ENCODE data around the gene PACS1. TPM values are rescaled to one million over a fixed set of nuclear protein-coding genes. Genes with fewer than 3 reads are reported as not detected.
A peak's percentile ranks its signal among the peaks of the same experiment; 100 is the strongest.

Gene PACS1
- total and polyA plus RNA-seq, 4 experiments from 2014 or later = 13.7 to 262 (median 177) TPM

DNA sequence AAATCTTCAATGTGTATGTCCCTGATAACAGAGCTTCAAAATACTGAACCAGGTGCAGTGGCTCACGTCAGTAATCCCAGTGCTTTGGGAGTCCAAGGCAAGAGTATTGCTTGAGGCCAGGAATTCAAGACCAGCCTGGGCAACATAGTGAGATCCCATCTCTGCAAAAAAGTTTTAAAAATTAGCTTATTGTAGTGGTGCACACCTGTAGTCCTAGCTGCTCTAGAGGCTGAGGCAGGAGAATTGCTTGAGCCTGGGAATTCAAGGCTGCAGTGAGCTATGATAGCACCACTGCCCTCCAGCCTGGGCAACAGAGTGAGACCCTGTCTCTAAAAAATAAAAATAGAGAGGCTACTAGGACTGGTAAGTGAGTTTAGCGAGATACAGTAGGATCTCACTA lies 84.0 kb downstream of the PACS1 start:
- Histone ChIP-seq H3K36me3 (ENCODE audit: insufficient read depth, low read length) (no peaks in the 10 kb centered on the region), H3K4me1 (ENCODE audit: insufficient read depth, low read length) (peaks cover 12% of the 10 kb centered on the region), H3K9me3 (ENCODE audit: control insufficient read depth in 1 of 2, low read length in 2 of 2) (no peaks in the 10 kb centered on the region), H3K4me3 (ENCODE audit: low read length in 2 of 2) (no peak overlapping the region), H3K27ac (ENCODE audit: low read depth, low read length) (no peak overlapping the region), H3K27me3 (ENCODE audit: insufficient read depth, low read length) (no peaks in the 10 kb centered on the region)
- no peaks in the 10 kb centered on the region for H3K27me3 Mint-ChIP-seq
- ChIA-PET POLR2A (ENCODE audit: partially characterized antibody) (no interaction called here), CTCF (ENCODE audit: partially characterized antibody) (interaction anchor here (1.0 to 1.2 kb wide), 2 partner anchors 9 to 34 kb away, joined by 3 read pairs; no protein-coding TSS in a partner anchor)
- DNase-seq = no peak
- H3K9me3 Mint-ChIP-seq = peaks cover 0 to 2% (median 0%) of the 10 kb centered on the region in 8 donors
- intact Hi-C loops (cut with micrococcal nuclease) = no loop called here
- no peak overlapping the region for H3K27ac Mint-ChIP-seq
- H3K36me3 Mint-ChIP-seq = peaks cover 5 to 14% of the 10 kb centered on the region in 2 donors
- H3K4me3 Mint-ChIP-seq = no peak overlapping the region
- H3K4me1 Mint-ChIP-seq = peaks cover 34 to 63% (median 47%) of the 10 kb centered on the region in 4 donors

DNA sequence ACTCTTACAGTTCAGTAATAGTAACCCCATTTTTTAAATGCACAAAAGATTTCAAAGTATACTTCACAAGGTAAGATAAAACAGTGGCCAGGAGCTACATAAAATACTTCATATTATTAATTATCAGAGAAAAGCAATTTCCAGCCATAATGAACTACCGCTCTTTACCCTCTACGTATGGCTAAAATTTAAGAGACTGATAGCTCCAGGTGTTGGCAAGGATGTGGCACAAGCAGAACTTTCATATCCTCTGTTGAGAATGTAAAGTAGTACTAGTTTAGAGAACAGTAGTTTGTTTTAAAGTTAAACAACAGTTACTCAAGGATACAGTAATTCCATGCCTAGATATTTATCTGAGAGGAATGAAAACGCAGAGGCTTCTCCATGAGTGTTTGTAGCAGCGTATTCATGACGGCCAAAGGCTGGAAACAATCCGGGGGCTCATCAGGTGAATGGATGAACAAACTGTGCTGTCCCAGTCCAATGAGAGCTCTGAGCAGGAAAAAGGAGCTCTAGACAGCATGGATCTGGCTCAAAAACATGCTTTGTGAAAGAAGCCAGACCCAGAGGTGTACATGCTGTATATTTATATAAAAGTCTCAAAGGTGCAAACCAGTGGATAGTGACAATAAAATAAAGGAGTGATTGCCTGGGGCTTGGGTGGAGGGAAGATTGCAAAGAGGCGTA lies 85.5 kb downstream of the PACS1 start:
- no peaks in the 10 kb centered on the region for H3K27me3 Mint-ChIP-seq
- peaks cover 5 to 14% of the 10 kb centered on the region in 2 donors for H3K36me3 Mint-ChIP-seq
- H3K4me1 Mint-ChIP-seq = peaks cover 37 to 63% (median 52%) of the 10 kb centered on the region in 4 donors
- Histone ChIP-seq H3K9me3 (ENCODE audit: control insufficient read depth in 1 of 2, low read length in 2 of 2) (no peaks in the 10 kb centered on the region), H3K27me3 (ENCODE audit: insufficient read depth, low read length) (no peaks in the 10 kb centered on the region), H3K4me1 (ENCODE audit: insufficient read depth, low read length) (peaks cover 25% of the 10 kb centered on the region), H3K36me3 (ENCODE audit: insufficient read depth, low read length) (no peaks in the 10 kb centered on the region), H3K4me3 (ENCODE audit: low read length in 2 of 2) (no peak overlapping the region), H3K27ac (ENCODE audit: low read depth, low read length) (no peak overlapping the region)
- no peak overlapping the region for H3K4me3 Mint-ChIP-seq
- intact Hi-C loops (cut with micrococcal nuclease) = no loop called here
- ChIA-PET CTCF (ENCODE audit: partially characterized antibody) (interaction anchor here (0.5 kb wide), 1 partner anchor 275 kb away, joined by 3 read pairs; no protein-coding TSS in a partner anchor), POLR2A (ENCODE audit: partially characterized antibody) (interaction anchor here (0.6 kb wide), 1 partner anchor 16 kb away, joined by 3 read pairs; no protein-coding TSS in a partner anchor)
- peak overlapping the region in 1 of 7 donors; percentile 3 for H3K27ac Mint-ChIP-seq
- peaks cover 0 to 2% (median 0%) of the 10 kb centered on the region in 8 donors for H3K9me3 Mint-ChIP-seq
- DNase-seq = no peak

DNA sequence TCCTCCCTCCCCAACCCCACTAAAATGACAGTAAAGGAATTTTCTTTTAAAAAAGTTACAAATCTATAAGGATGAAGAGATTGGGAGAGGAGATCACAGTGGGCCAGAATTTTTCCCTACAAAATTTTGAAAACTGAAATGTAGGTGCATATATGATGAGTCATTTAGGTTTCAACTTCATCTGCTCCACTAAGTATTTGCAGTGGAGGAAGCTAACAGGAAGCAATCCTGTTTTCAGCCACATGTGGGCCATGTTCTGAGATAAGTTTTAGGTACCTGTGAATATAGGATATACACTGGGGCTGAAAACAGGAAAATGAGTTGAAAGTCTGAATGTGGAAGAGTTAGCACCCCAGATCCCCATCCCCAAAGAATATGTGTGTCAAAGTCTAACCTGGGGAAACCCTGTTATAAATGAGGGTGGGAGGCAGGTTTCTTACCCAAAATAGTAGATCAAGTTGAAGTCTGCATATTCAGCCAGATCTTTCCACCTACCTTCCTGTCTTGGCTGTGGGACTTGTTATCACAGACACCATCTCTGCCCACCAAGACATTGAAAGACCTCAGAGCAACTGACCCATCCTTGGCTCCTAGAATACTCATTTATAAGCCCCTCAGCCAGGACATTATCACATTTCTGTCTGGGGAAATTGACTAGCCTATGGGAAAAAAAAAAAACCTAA lies 87.3 kb downstream of the PACS1 start:
- Mint-ChIP-seq H3K4me3 (no peak overlapping the region), H3K4me1 (peaks cover 36 to 67% (median 52%) of the 10 kb centered on the region in 4 donors), H3K9me3 (peaks cover 0 to 2% (median 0%) of the 10 kb centered on the region in 8 donors), H3K27me3 (no peaks in the 10 kb centered on the region), H3K36me3 (peaks cover 0 to 5% of the 10 kb centered on the region in 2 donors), H3K27ac (peak overlapping the region in 6 of 7 donors; percentile 10 to 78 (median 38))
- intact Hi-C loops (cut with micrococcal nuclease) = no loop called here
- no peak for DNase-seq
- H3K27ac ChIP-seq (ENCODE audit: low read depth, low read length) = no peak overlapping the region
- H3K9me3 ChIP-seq (ENCODE audit: control insufficient read depth in 1 of 2, low read length in 2 of 2) = no peaks in the 10 kb centered on the region
- peaks cover 38% of the 10 kb centered on the region for H3K4me1 ChIP-seq (ENCODE audit: insufficient read depth, low read length)
- no peaks in the 10 kb centered on the region for H3K27me3 ChIP-seq (ENCODE audit: insufficient read depth, low read length)
- ChIA-PET POLR2A (ENCODE audit: partially characterized antibody) (no interaction called here), CTCF (ENCODE audit: partially characterized antibody) (interaction anchor here (0.5 to 0.8 kb wide), 2 partner anchors 12 to 782 kb away, joined by 3 read pairs; no protein-coding TSS in a partner anchor)
- H3K36me3 ChIP-seq (ENCODE audit: insufficient read depth, low read length) = no peaks in the 10 kb centered on the region
- H3K4me3 ChIP-seq (ENCODE audit: low read length in 2 of 2) = no peak overlapping the region

DNA sequence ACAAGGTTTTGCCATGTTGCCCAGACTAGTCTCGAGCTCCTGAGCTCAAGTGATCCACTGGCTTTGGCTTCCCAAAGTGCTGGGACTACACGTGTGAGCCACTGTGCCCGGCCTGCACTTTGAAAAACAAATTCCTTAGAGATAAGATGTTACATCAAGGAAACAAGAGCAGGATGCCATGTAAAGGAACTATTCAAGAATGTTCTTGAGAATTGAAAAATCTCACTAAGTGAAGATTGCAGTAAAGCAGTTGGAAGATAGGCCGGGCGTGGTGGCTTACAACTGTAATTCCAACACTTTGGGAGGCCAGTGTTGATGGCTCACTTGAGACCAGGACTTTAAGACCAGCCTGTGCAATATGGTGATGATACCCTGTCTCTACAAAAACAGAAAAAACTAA lies 88.1 kb downstream of the PACS1 start:
- ChIA-PET CTCF (ENCODE audit: partially characterized antibody) (interaction anchor here (0.8 kb wide), 1 partner anchor 13 kb away, joined by 3 read pairs; no protein-coding TSS in a partner anchor), POLR2A (ENCODE audit: partially characterized antibody) (no interaction called here)
- Histone ChIP-seq H3K4me1 (ENCODE audit: insufficient read depth, low read length) (peaks cover 41% of the 10 kb centered on the region), H3K36me3 (ENCODE audit: insufficient read depth, low read length) (no peaks in the 10 kb centered on the region), H3K9me3 (ENCODE audit: control insufficient read depth in 1 of 2, low read length in 2 of 2) (no peaks in the 10 kb centered on the region), H3K4me3 (ENCODE audit: low read length in 2 of 2) (no peak overlapping the region), H3K27me3 (ENCODE audit: insufficient read depth, low read length) (no peaks in the 10 kb centered on the region), H3K27ac (ENCODE audit: low read depth, low read length) (no peak overlapping the region)
- no peak for DNase-seq
- H3K4me3 Mint-ChIP-seq = no peak overlapping the region
- H3K4me1 Mint-ChIP-seq = peaks cover 34 to 68% (median 50%) of the 10 kb centered on the region in 4 donors
- H3K27ac Mint-ChIP-seq = peak overlapping the region in 4 of 7 donors; percentile 5 to 74 (median 41)
- intact Hi-C loops (cut with micrococcal nuclease) = no loop called here
- no peaks in the 10 kb centered on the region for H3K9me3 Mint-ChIP-seq
- H3K27me3 Mint-ChIP-seq = no peaks in the 10 kb centered on the region
- H3K36me3 Mint-ChIP-seq = no peaks in the 10 kb centered on the region

DNA sequence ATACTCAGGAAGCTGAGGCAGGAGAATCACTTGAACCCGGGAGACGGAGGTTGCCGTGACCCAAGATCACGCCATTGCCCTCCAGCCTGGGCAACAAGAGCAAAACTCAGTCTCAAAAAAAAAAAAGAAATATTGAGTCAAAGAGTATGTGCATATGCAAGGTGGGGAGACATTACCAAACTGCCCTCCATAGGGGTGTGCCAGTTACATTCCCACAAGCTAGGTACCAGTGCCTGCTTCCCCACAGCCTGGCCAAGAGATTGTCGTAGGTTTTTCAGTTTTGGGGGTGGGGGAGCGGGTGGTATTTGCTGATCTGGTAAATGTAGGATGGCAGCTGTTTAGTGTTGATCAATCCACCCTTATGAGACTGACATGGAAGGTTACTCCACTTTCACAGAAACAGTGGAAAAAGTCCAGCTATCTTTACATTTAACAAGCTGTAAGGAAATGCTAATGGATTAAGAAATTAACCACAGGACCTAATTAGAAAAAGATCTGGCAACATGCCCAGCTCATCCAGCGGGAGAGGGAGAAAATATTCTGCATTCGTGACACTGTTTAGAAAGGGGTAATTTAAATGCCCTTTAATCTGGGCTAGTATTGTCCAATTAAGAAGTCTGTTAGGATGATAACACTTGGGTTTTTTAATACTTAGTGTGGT lies 89.4 kb downstream of the PACS1 start:
- CTCF ChIA-PET (ENCODE audit: partially characterized antibody) = interaction anchor here (0.8 to 1.1 kb wide), 2 partner anchors 8 to 91 kb away, joined by 3 read pairs; no protein-coding TSS in a partner anchor
- Histone ChIP-seq H3K27me3 (ENCODE audit: insufficient read depth, low read length) (no peaks in the 10 kb centered on the region), H3K4me1 (ENCODE audit: insufficient read depth, low read length) (peaks cover 41% of the 10 kb centered on the region), H3K36me3 (ENCODE audit: insufficient read depth, low read length) (no peaks in the 10 kb centered on the region), H3K4me3 (ENCODE audit: low read length in 2 of 2) (no peak overlapping the region), H3K9me3 (ENCODE audit: control insufficient read depth in 1 of 2, low read length in 2 of 2) (no peaks in the 10 kb centered on the region), H3K27ac (ENCODE audit: low read depth, low read length) (no peak overlapping the region)
- no peaks in the 10 kb centered on the region for H3K27me3 Mint-ChIP-seq
- H3K36me3 Mint-ChIP-seq = peaks cover 0 to 5% of the 10 kb centered on the region in 2 donors
- intact Hi-C loops (cut with micrococcal nuclease) = no loop called here
- no peak for DNase-seq
- H3K9me3 Mint-ChIP-seq = no peaks in the 10 kb centered on the region
- peak overlapping the region in 3 of 7 donors; percentile 15 to 51 (median 15) for H3K27ac Mint-ChIP-seq
- peaks cover 39 to 75% (median 58%) of the 10 kb centered on the region in 4 donors for H3K4me1 Mint-ChIP-seq
- H3K4me3 Mint-ChIP-seq = no peak overlapping the region
- POLR2A ChIA-PET (ENCODE audit: partially characterized antibody) = interaction anchor here (0.7 to 1.4 kb wide), 3 partner anchors 88 to 108 kb away, joined by 3 read pairs; partner anchors contain the start of gene SF3B2

DNA sequence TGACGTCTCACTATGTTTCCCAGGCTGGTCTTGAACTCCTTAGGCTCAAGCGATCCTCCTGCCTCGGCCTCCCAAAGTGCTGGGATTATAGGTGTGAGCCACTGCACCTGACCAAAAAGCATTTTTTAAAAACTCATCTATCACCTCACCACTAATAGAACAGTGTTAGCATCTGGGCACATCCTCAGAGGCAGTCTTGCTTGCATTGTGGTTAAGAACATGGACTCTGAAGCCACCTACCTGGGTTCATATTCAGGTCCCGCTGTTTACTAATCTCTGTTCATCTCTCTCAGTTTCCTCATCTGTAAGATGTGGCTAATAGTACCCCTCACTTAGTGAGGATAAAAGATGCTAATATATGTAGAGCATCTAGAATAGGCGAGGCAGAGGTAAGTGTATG lies 90.6 kb downstream of the PACS1 start:
- H3K4me3 ChIP-seq (ENCODE audit: low read length in 2 of 2) = no peak overlapping the region
- H3K4me1 ChIP-seq (ENCODE audit: insufficient read depth, low read length) = peaks cover 41% of the 10 kb centered on the region
- H3K36me3 Mint-ChIP-seq = peaks cover 5 to 12% of the 10 kb centered on the region in 2 donors
- H3K27me3 ChIP-seq (ENCODE audit: insufficient read depth, low read length) = no peaks in the 10 kb centered on the region
- DNase-seq = no peak
- intact Hi-C loops (cut with micrococcal nuclease) = no loop called here
- no peaks in the 10 kb centered on the region for H3K36me3 ChIP-seq (ENCODE audit: insufficient read depth, low read length)
- H3K9me3 ChIP-seq (ENCODE audit: control insufficient read depth in 1 of 2, low read length in 2 of 2) = no peaks in the 10 kb centered on the region
- ChIA-PET CTCF (ENCODE audit: partially characterized antibody) (interaction anchor here (0.8 to 1.1 kb wide), 2 partner anchors 10 to 92 kb away, joined by 3 read pairs; no protein-coding TSS in a partner anchor), POLR2A (ENCODE audit: partially characterized antibody) (interaction anchor here (0.7 kb wide), 1 partner anchor 11 kb away, joined by 3 read pairs; no protein-coding TSS in a partner anchor)
- peak overlapping the region in 6 of 7 donors; percentile 19 to 81 (median 55) for H3K27ac Mint-ChIP-seq
- H3K4me3 Mint-ChIP-seq = peak overlapping the region in 4 of 8 donors; percentile 2 to 47 (median 26)
- H3K9me3 Mint-ChIP-seq = no peaks in the 10 kb centered on the region
- no peaks in the 10 kb centered on the region for H3K27me3 Mint-ChIP-seq
- H3K4me1 Mint-ChIP-seq = peaks cover 47 to 82% (median 64%) of the 10 kb centered on the region in 4 donors
- no peak overlapping the region for H3K27ac ChIP-seq (ENCODE audit: low read depth, low read length)

Measured in CD4-positive, alpha-beta memory T cell (primary cell).